A549 (cell line): ENCODE measurements around the gene C11orf98. TPM values are rescaled to one million over a fixed set of nuclear protein-coding genes. Genes with fewer than 3 reads are reported as not detected.

Source experiments
- ATAC-seq, 2 experiments: fragments of 200-7000 bp in 1 of 2; fragments of >200 bp in 1 of 2; cut with Nextera tagmentation in 1 of 2; cut with Tn5 transposase in 1 of 2; 3 replicates each; pipeline versions ENCODE4 v1.8.0 to v1.9.1; 2018 to 2020; ENCODE audit warnings: mild to moderate bottlenecking in 1 of 2, moderate library complexity in 1 of 2
- CTCF ChIA-PET: fragments of 300-600 bp; sonication (Branson Sonifier 250); formaldehyde crosslinking; extraction: SDS; loops from one replicate; lab custom pipeline; 2021; ENCODE audit warnings: antibody characterized with exemption, inconsistent platforms; lab: Yijun Ruan, JAX
- POLR2A ChIA-PET: fragments of 350-600 bp; formaldehyde crosslinking; extraction: SDS; loops from one replicate; lab custom pipeline; 2021; ENCODE audit warnings: antibody characterized with exemption, inconsistent platforms; lab: Yijun Ruan, JAX
- DNase-seq, 2 experiments: peaks; one replicate each; pipeline versions ENCODE4 v3.0.0 to v3.0.0-alpha.2; 2011 to 2016; ENCODE audit warnings: low read depth in 1 of 2, low spot score in 1 of 2
- FAIRE-seq: peaks from 2 replicates; lab custom pipeline; 2011; peaks lifted over from hg19 to GRCh38; lab: Jason Lieb, UNC
- H3K27ac ChIP-seq, 2 experiments: fragments of >200 bp; sonication (Bioruptor Twin); formaldehyde crosslinking; 3 replicates each; pipeline ENCODE4 v1.5.1; 2016 to 2017
- H3K4me1 ChIP-seq: fragments of >200 bp; sonication (Bioruptor Twin); formaldehyde crosslinking; 3 replicates; pipeline ENCODE4 v1.6.1; 2016
- H3K4me2 ChIP-seq: fragments of >200 bp; sonication (Bioruptor Twin); formaldehyde crosslinking; 3 replicates; pipeline ENCODE4 v1.6.1; 2016
- H3K4me3 ChIP-seq: fragments of >200 bp; sonication (Bioruptor Twin); formaldehyde crosslinking; 3 replicates; pipeline ENCODE4 v1.5.1; 2016
- H3K9me3 ChIP-seq: fragments of >200 bp; sonication (Bioruptor Twin); formaldehyde crosslinking; 3 replicates; pipeline ENCODE4 v1.6.1; 2016
- BHLHE40 ChIP-seq: IDR thresholded peaks from 2 replicates; pipeline ENCODE4 v1.6.1; 2012; ENCODE audit warnings: low read depth, low read length, inconsistent platforms
- CBX8 ChIP-seq: fragments of 200-600 bp; sonication (generic); IDR thresholded peaks from 2 replicates; pipeline ENCODE4 v1.6.1; 2016
- CHD2 ChIP-seq: fragments of 150-350 bp; IDR thresholded peaks from 2 replicates; pipeline ENCODE4 v1.6.1; 2014; ENCODE audit warnings: low read length; ENCODE audit not compliant: partially characterized antibody
- CTCF ChIP-seq: fragments of >200 bp; sonication (Bioruptor Twin); formaldehyde crosslinking; IDR thresholded peaks from 3 replicates; pipeline ENCODE4 v1.5.1; 2016
- EHF ChIP-seq: fragments of 250-450 bp; sonication (Bioruptor Pico); IDR thresholded peaks from 2 replicates; pipeline ENCODE4 v1.5.0; 2020; ENCODE audit warnings: mild to moderate bottlenecking
- EHMT2 ChIP-seq: fragments of 200-600 bp; sonication (generic); IDR thresholded peaks from 2 replicates; pipeline ENCODE4 v1.6.1; 2016; ENCODE audit warnings: antibody characterized with exemption, low read depth, mild to moderate bottlenecking, moderate library complexity
- EP300 ChIP-seq, 2 experiments: fragments of >200 bp; sonication (Bioruptor Twin); formaldehyde crosslinking; IDR thresholded peaks; 2 replicates in 1 of 2; 3 replicates in 1 of 2; pipeline ENCODE4 v1.6.1; 2016 to 2017
- FOSL2 ChIP-seq, 2 experiments: fragments of 450-650 bp in 1 of 2; fragments of >200 bp in 1 of 2; sonication (Bioruptor Twin) in 1 of 2; formaldehyde crosslinking; IDR thresholded peaks; 2 replicates each; pipeline versions ENCODE4 v1.5.0 to v1.6.1; 2016 to 2020; ENCODE audit warnings: mild to moderate bottlenecking in 1 of 2, moderate library complexity in 1 of 2
- GATA3 ChIP-seq: IDR thresholded peaks from 2 replicates; pipeline ENCODE4 v1.6.1; 2012; ENCODE audit warnings: borderline replicate concordance
- HDAC2 ChIP-seq: fragments of 200-600 bp; sonication (generic); IDR thresholded peaks from 2 replicates; pipeline ENCODE4 v1.6.1; 2016
- HOXA7 ChIP-seq: fragments of 250-450 bp; sonication (Bioruptor Pico); IDR thresholded peaks from 2 replicates; pipeline ENCODE4 v1.5.0; 2020; ENCODE audit warnings: mild to moderate bottlenecking, moderate library complexity
- HOXB13 ChIP-seq: fragments of 250-450 bp; sonication (Bioruptor Pico); IDR thresholded peaks from 2 replicates; pipeline ENCODE4 v1.5.0; 2020; ENCODE audit warnings: low read depth, mild to moderate bottlenecking, moderate library complexity
- MAX ChIP-seq: IDR thresholded peaks from 2 replicates; pipeline ENCODE4 v1.6.1; 2012
- NPAS2 ChIP-seq: fragments of 250-450 bp; sonication (Bioruptor Pico); IDR thresholded peaks from 2 replicates; pipeline ENCODE4 v1.8.0; 2022; ENCODE audit warnings: mild to moderate bottlenecking, moderate library complexity, borderline replicate concordance
- POLR2AphosphoS2 ChIP-seq: conservative IDR thresholded peaks from 2 replicates; pipeline ENCODE4 v1.6.1; 2012; ENCODE audit warnings: low read length, improper control_type of control experiment, inconsistent platforms
- RAD21 ChIP-seq, 2 experiments: fragments of >200 bp in 1 of 2; sonication (Bioruptor Twin) in 1 of 2; formaldehyde crosslinking in 1 of 2; IDR thresholded peaks in 1 of 2; conservative IDR thresholded peaks in 1 of 2; 2 replicates in 1 of 2; 3 replicates in 1 of 2; pipeline ENCODE4 v1.6.1; 2012 to 2018; ENCODE audit warnings: inconsistent platforms in 1 of 2
- RNF2 ChIP-seq: fragments of 200-600 bp; sonication (generic); IDR thresholded peaks from 2 replicates; pipeline ENCODE4 v1.6.1; 2016; ENCODE audit warnings: low read depth, mild to moderate bottlenecking, antibody characterized with exemption, moderate library complexity, borderline replicate concordance
- SMC3 ChIP-seq: fragments of >200 bp; sonication (Bioruptor Twin); formaldehyde crosslinking; IDR thresholded peaks from 3 replicates; pipeline ENCODE4 v1.6.1; 2018; ENCODE audit warnings: inconsistent platforms
- SREBF2 ChIP-seq: fragments of 450-650 bp; IDR thresholded peaks from 2 replicates; pipeline ENCODE4 v1.6.1; 2014; ENCODE audit warnings: mild to moderate bottlenecking, moderate library complexity
- USF2 ChIP-seq: fragments of 450-650 bp; IDR thresholded peaks from 2 replicates; pipeline ENCODE4 v1.6.1; 2014; ENCODE audit warnings: antibody characterized with exemption
- ZC3H11A ChIP-seq: fragments of 450-650 bp; IDR thresholded peaks from 2 replicates; pipeline ENCODE4 v1.6.1; 2014; ENCODE audit warnings: antibody characterized with exemption, mild to moderate bottlenecking
- ZFP36 ChIP-seq: fragments of 450-650 bp; IDR thresholded peaks from 2 replicates; pipeline ENCODE4 v1.6.1; 2014; ENCODE audit warnings: borderline replicate concordance; ENCODE audit not compliant: partially characterized antibody
- ZNF302 ChIP-seq: fragments of 250-450 bp; sonication (Bioruptor Pico); IDR thresholded peaks from 2 replicates; pipeline ENCODE4 v1.9.0; 2021; ENCODE audit warnings: inconsistent platforms, mild to moderate bottlenecking, moderate library complexity
- WGBS: methylation state at CpG from one replicate; pipeline ENCODE4 v1.1.6; 2017; ENCODE audit errors: missing lambda C conversion rate; 5-methylcytosine and 5-hydroxymethylcytosine counted together
- polyA plus RNA-seq, 4 experiments: library from polyadenylated mRNA; depleted of rRNA in 3 of 4; stranded (reverse); fragments of >200 nt; fragmentation: RNase III in 1 of 4; extraction: RNeasy Plus Mini Kit Qiagen cat#74134 plus additional on column Dnase treatment in 1 of 4; gene quantifications; 2 replicates in 3 of 4; 3 replicates in 1 of 4; pipeline ENCODE4 v1.2.3, GENCODE V29; 2011 to 2017
- TF ChIP-seq, protein P1 (sequence below): fragments of >200 bp; sonication (Bioruptor Twin); formaldehyde crosslinking; IDR thresholded peaks from 2 replicates; pipeline ENCODE4 v1.6.1; 2016
- TF ChIP-seq, protein P2 (sequence below): IDR thresholded peaks from 2 replicates; pipeline ENCODE4 v1.6.1; 2012

The C11orf98 gene
- polyA plus RNA-seq, 2 of the 4 experiments (the other 2 are of a cell fraction) = 91.7 to 140 TPM

GRCh38 chr11:62656796-62657429 is 8.1 kb downstream of the C11orf98 start (continued):
- no peak for TF ChIP-seq USF2
- no peak for TF ChIP-seq HOXB13 (CRISPR knock-in tag)
- TF ChIP-seq, protein P1, sequence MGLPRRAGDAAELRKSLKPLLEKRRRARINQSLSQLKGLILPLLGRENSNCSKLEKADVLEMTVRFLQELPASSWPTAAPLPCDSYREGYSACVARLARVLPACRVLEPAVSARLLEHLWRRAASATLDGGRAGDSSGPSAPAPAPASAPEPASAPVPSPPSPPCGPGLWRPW = no peak
- no peak for TF ChIP-seq NPAS2 (CRISPR knock-in tag)
- no peak for TF ChIP-seq EHF (CRISPR knock-in tag)
- TF ChIP-seq CHD2 = no peak

- TF ChIP-seq, protein P2, sequence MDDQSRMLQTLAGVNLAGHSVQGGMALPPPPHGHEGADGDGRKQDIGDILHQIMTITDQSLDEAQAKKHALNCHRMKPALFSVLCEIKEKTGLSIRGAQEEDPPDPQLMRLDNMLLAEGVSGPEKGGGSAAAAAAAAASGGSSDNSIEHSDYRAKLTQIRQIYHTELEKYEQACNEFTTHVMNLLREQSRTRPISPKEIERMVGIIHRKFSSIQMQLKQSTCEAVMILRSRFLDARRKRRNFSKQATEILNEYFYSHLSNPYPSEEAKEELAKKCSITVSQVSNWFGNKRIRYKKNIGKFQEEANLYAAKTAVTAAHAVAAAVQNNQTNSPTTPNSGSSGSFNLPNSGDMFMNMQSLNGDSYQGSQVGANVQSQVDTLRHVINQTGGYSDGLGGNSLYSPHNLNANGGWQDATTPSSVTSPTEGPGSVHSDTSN = no peak
- TF ChIP-seq RNF2 (no peak), CBX8 (no peak), SREBF2 (no peak), HOXA7 (CRISPR knock-in tag) (no peak), ZNF302 (CRISPR knock-in tag) (no peak), ZFP36 (no peak), SMC3 (no peak), HDAC2 (no peak), EP300 (IDR thresholded peaks at IDR 0.05) (no peak), GATA3 (no peak), ZC3H11A (no peak), BHLHE40 (no peak), POLR2AphosphoS2 (no peak), CTCF (no peak), RAD21 (conservative IDR thresholded peaks at IDR 0.05 in 1 of 2, IDR thresholded peaks at IDR 0.05 in 1 of 2) (no peak), EHMT2 (no peak), FOSL2 (IDR thresholded peaks at IDR 0.05) (no peak), FOSL2 (CRISPR knock-in tag; IDR thresholded peaks at IDR 0.05) (no peak), MAX (no peak)
- FAIRE-seq (no peak), DNase-seq (no peak), ATAC-seq (no peak)
- ChIA-PET POLR2A (interaction anchor here (0.7 to 3.6 kb wide), 2 partner anchors 11 to 187 kb away, joined by 4 to 35 read pairs; partner anchors contain the start of genes C11orf98 and CSKMT), CTCF (interaction anchor here (0.6 to 3.6 kb wide), 4 partner anchors 13 to 228 kb away, joined by 3 to 14 read pairs (median 6); partner anchors contain the start of genes EML3 and ROM1)
- WGBS = 91% methylated on average over 11 of the region's 11 CpGs
- Histone ChIP-seq H3K4me1 (peaks cover 10% of the 10 kb centered on the region; the same call in 2 of the 3 replicates), H3K27ac (no peak overlapping the region; a peak in 1 of 6 replicates), H3K9me3 (no peaks in the 10 kb centered on the region), H3K4me2 (no peak overlapping the region), H3K4me3 (no peak overlapping the region)
Observed at GRCh38 chr11:62654297-62654696, 10.7 kb downstream of the C11orf98 start.
